ENCODE data around the gene PRKCA.

Gene PRKCA

GRCh38 chr17:66260275-66260674 is 42.1 kb upstream of the PRKCA start:
- H2AFZ ChIP-seq (ENCODE audit: insufficient read depth, low read length, poor library complexity), result no peak overlapping the region
- no peaks in the 10 kb centered on the region for H3K79me2 ChIP-seq (ENCODE audit: control insufficient read depth, insufficient read depth, low read length, poor library complexity)
- no peak overlapping the region for H3K4me2 ChIP-seq (ENCODE audit: low read length)
- no peaks in the 10 kb centered on the region for H3K27me3 ChIP-seq (ENCODE audit: insufficient read depth, low read length)
- H2BK5ac ChIP-seq (ENCODE audit: low read depth, low read length, poor library complexity), result no peak overlapping the region
- no peak overlapping the region for H3K23ac ChIP-seq (ENCODE audit: low read length)
- no peak overlapping the region for H3K9ac ChIP-seq (ENCODE audit: low read length)
- no peak overlapping the region for H4K8ac ChIP-seq (ENCODE audit: low read depth, low read length)
- H2AK5ac ChIP-seq (ENCODE audit: low read length), result no peak overlapping the region
- no peak overlapping the region for H3K18ac ChIP-seq (ENCODE audit: low read length)
- no peaks in the 10 kb centered on the region for H3K9me3 ChIP-seq (ENCODE audit: insufficient read depth, low read depth, low read length)
- H3K4me3 ChIP-seq (ENCODE audit: low read depth, low read length), result no peak overlapping the region
- no peak overlapping the region for H4K12ac ChIP-seq (ENCODE audit: low read depth, low read length)
- H3K4me1 ChIP-seq (ENCODE audit: control insufficient read depth in 1 of 2, insufficient read depth in 2 of 2, low read length in 2 of 2), result no peaks in the 10 kb centered on the region
- DNase-seq, result no peak
- no peak overlapping the region for H4K91ac ChIP-seq (ENCODE audit: low read depth, low read length)
- no peaks in the 10 kb centered on the region for H3K36me3 ChIP-seq (ENCODE audit: control insufficient read depth in 1 of 2, insufficient read depth in 2 of 2, low read length in 2 of 2)
- no peak overlapping the region for H2BK12ac ChIP-seq (ENCODE audit: low read length)
- H2BK120ac ChIP-seq (ENCODE audit: insufficient read depth, low read length, poor library complexity), result no peak overlapping the region
- no peak overlapping the region for H3K4ac ChIP-seq (ENCODE audit: low read depth, low read length)
- H3K79me1 ChIP-seq (ENCODE audit: low read length), result no peaks in the 10 kb centered on the region
- H3K27ac ChIP-seq (ENCODE audit: low read depth, low read length), result no peak overlapping the region
- no peak overlapping the region for H3K14ac ChIP-seq (ENCODE audit: low read length)
- no CpG with 5 or more reads among the region's 6 CpGs for WGBS (ENCODE audit: extremely low coverage, insufficient coverage, insufficient read length)

- Histone ChIP-seq H3K79me2 (ENCODE audit: control insufficient read depth, insufficient read depth, low read length, poor library complexity) (no peaks in the 10 kb centered on the region), H3K23ac (ENCODE audit: low read length) (no peak overlapping the region), H3K4me3 (ENCODE audit: low read depth, low read length) (no peak overlapping the region), H3K79me1 (ENCODE audit: low read length) (no peaks in the 10 kb centered on the region), H2BK5ac (ENCODE audit: low read depth, low read length, poor library complexity) (no peak overlapping the region), H2AK5ac (ENCODE audit: low read length) (no peak overlapping the region), H3K4me2 (ENCODE audit: low read length) (no peak overlapping the region), H3K9me3 (ENCODE audit: insufficient read depth, low read depth, low read length) (no peaks in the 10 kb centered on the region), H3K4ac (ENCODE audit: low read depth, low read length) (no peak overlapping the region), H3K9ac (ENCODE audit: low read length) (no peak overlapping the region), H2BK120ac (ENCODE audit: insufficient read depth, low read length, poor library complexity) (no peak overlapping the region), H2BK12ac (ENCODE audit: low read length) (no peak overlapping the region), H4K12ac (ENCODE audit: low read depth, low read length) (no peak overlapping the region), H3K27me3 (ENCODE audit: insufficient read depth, low read length) (no peaks in the 10 kb centered on the region), H3K14ac (ENCODE audit: low read length) (no peak overlapping the region), H3K27ac (ENCODE audit: low read depth, low read length) (no peak overlapping the region), H3K36me3 (ENCODE audit: control insufficient read depth in 1 of 2, insufficient read depth in 2 of 2, low read length in 2 of 2) (no peaks in the 10 kb centered on the region), H4K91ac (ENCODE audit: low read depth, low read length) (no peak overlapping the region), H3K18ac (ENCODE audit: low read length) (no peak overlapping the region), H3K4me1 (ENCODE audit: control insufficient read depth in 1 of 2, insufficient read depth in 2 of 2, low read length in 2 of 2) (no peaks in the 10 kb centered on the region), H2AFZ (ENCODE audit: insufficient read depth, low read length, poor library complexity) (no peak overlapping the region), H4K8ac (ENCODE audit: low read depth, low read length) (no peak overlapping the region)
- no CpG with 5 or more reads among the region's 1 CpG for WGBS (ENCODE audit: extremely low coverage, insufficient coverage, insufficient read length)
- no peak for DNase-seq
Measured at GRCh38 chr17:66260688-66261087, 41.7 kb upstream of the PRKCA start.

DNA sequence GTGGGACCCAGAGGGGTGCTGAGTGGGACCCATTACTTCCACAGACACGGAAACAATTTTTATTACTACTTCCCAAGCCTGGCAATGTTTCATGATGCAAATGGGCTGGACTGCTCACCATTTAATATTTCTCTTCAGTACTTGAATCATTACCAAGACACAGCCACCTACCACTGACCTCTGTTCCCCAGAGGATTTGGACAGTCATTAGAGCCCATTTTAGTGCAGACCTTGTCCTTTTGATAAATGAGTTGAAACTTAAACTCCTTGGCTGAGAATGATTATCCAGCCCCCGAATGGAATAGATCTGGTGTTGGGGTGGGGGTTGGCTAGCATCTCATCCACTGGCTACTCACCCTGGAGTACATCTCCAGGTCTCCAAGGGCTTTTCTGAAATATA is 39.6 kb upstream of the PRKCA start:
- Histone ChIP-seq H2BK12ac (ENCODE audit: low read length) (no peak overlapping the region), H2BK120ac (ENCODE audit: insufficient read depth, low read length, poor library complexity) (no peak overlapping the region), H3K79me1 (ENCODE audit: low read length) (no peaks in the 10 kb centered on the region), H4K91ac (ENCODE audit: low read depth, low read length) (no peak overlapping the region), H2AK5ac (ENCODE audit: low read length) (no peak overlapping the region), H3K9me3 (ENCODE audit: insufficient read depth, low read depth, low read length) (no peaks in the 10 kb centered on the region), H3K27ac (ENCODE audit: low read depth, low read length) (no peak overlapping the region), H3K14ac (ENCODE audit: low read length) (no peak overlapping the region), H2AFZ (ENCODE audit: insufficient read depth, low read length, poor library complexity) (no peak overlapping the region), H3K9ac (ENCODE audit: low read length) (no peak overlapping the region), H3K4me2 (ENCODE audit: low read length) (no peak overlapping the region), H3K4me3 (ENCODE audit: low read depth, low read length) (no peak overlapping the region), H3K36me3 (ENCODE audit: control insufficient read depth in 1 of 2, insufficient read depth in 2 of 2, low read length in 2 of 2) (no peaks in the 10 kb centered on the region), H3K18ac (ENCODE audit: low read length) (no peak overlapping the region), H3K4me1 (ENCODE audit: control insufficient read depth in 1 of 2, insufficient read depth in 2 of 2, low read length in 2 of 2) (no peaks in the 10 kb centered on the region), H3K79me2 (ENCODE audit: control insufficient read depth, insufficient read depth, low read length, poor library complexity) (no peaks in the 10 kb centered on the region), H2BK5ac (ENCODE audit: low read depth, low read length, poor library complexity) (no peak overlapping the region), H4K12ac (ENCODE audit: low read depth, low read length) (no peak overlapping the region), H3K4ac (ENCODE audit: low read depth, low read length) (no peak overlapping the region), H3K23ac (ENCODE audit: low read length) (no peak overlapping the region), H4K8ac (ENCODE audit: low read depth, low read length) (no peak overlapping the region), H3K27me3 (ENCODE audit: insufficient read depth, low read length) (no peaks in the 10 kb centered on the region)
- no peak for DNase-seq
- no CpG with 5 or more reads among the region's 2 CpGs for WGBS (ENCODE audit: extremely low coverage, insufficient coverage, insufficient read length)

- Histone ChIP-seq H3K36me3 (ENCODE audit: control insufficient read depth in 1 of 2, insufficient read depth in 2 of 2, low read length in 2 of 2) (no peaks in the 10 kb centered on the region), H4K8ac (ENCODE audit: low read depth, low read length) (no peak overlapping the region), H3K27me3 (ENCODE audit: insufficient read depth, low read length) (no peaks in the 10 kb centered on the region), H3K4ac (ENCODE audit: low read depth, low read length) (no peak overlapping the region), H3K23ac (ENCODE audit: low read length) (no peak overlapping the region), H2BK12ac (ENCODE audit: low read length) (no peak overlapping the region), H2BK5ac (ENCODE audit: low read depth, low read length, poor library complexity) (no peak overlapping the region), H2BK120ac (ENCODE audit: insufficient read depth, low read length, poor library complexity) (no peak overlapping the region), H3K79me1 (ENCODE audit: low read length) (no peaks in the 10 kb centered on the region), H2AFZ (ENCODE audit: insufficient read depth, low read length, poor library complexity) (no peak overlapping the region), H2AK5ac (ENCODE audit: low read length) (no peak overlapping the region), H3K4me3 (ENCODE audit: low read depth, low read length) (no peak overlapping the region), H3K27ac (ENCODE audit: low read depth, low read length) (no peak overlapping the region), H3K9me3 (ENCODE audit: insufficient read depth, low read depth, low read length) (no peaks in the 10 kb centered on the region), H3K4me1 (ENCODE audit: control insufficient read depth in 1 of 2, insufficient read depth in 2 of 2, low read length in 2 of 2) (no peaks in the 10 kb centered on the region), H4K91ac (ENCODE audit: low read depth, low read length) (no peak overlapping the region), H3K9ac (ENCODE audit: low read length) (no peak overlapping the region), H4K12ac (ENCODE audit: low read depth, low read length) (no peak overlapping the region), H3K4me2 (ENCODE audit: low read length) (no peak overlapping the region), H3K14ac (ENCODE audit: low read length) (no peak overlapping the region), H3K18ac (ENCODE audit: low read length) (no peak overlapping the region), H3K79me2 (ENCODE audit: control insufficient read depth, insufficient read depth, low read length, poor library complexity) (no peaks in the 10 kb centered on the region)
- no peak for DNase-seq
- WGBS (ENCODE audit: extremely low coverage, insufficient coverage, insufficient read length), result no CpG with 5 or more reads among the region's 5 CpGs
Measured at GRCh38 chr17:66264696-66265095, 37.7 kb upstream of the PRKCA start.

Data from trophoblast cell (in vitro differentiated cells and primary cell).